Mesendoderm (in vitro differentiated cells): Measurements from ENCODE around the gene DLX1.
A peak's percentile ranks its signal among the peaks of the same experiment; 100 is the strongest.

ENCODE experiments used
- DNase-seq: peaks from one replicate; pipeline ENCODE4 v3.0.0; 2013
- H2AK5ac ChIP-seq: 2 replicates; pipeline ENCODE4 v1.6.1; 2013; ENCODE audit warnings: low read length, inconsistent platforms
- H2BK120ac ChIP-seq: 2 replicates; pipeline ENCODE4 v1.6.1; 2013; ENCODE audit warnings: low read depth, mild to moderate bottlenecking, low read length, moderate library complexity, mixed read lengths
- H2BK15ac ChIP-seq: replicated peaks from 2 replicates; pipeline ENCODE4 v1.6.1; 2013; ENCODE audit warnings: low read depth, mild to moderate bottlenecking, moderate library complexity
- H2BK5ac ChIP-seq: 2 replicates; pipeline ENCODE4 v1.6.1; 2013; ENCODE audit warnings: low read length, inconsistent platforms
- H3K18ac ChIP-seq: 2 replicates; pipeline ENCODE4 v1.6.1; 2013; ENCODE audit warnings: mild to moderate bottlenecking, low read length, mixed read lengths
- H3K23ac ChIP-seq: one replicate; pipeline ENCODE4 v1.6.1; 2013; ENCODE audit warnings: low read length
- H3K27ac ChIP-seq: 2 replicates; pipeline ENCODE4 v1.5.1; 2013; ENCODE audit warnings: low read depth, mild to moderate bottlenecking, inconsistent platforms, low read length, moderate library complexity
- H3K27me3 ChIP-seq: 2 replicates; pipeline ENCODE4 v1.6.1; 2013; ENCODE audit warnings: low read length, control low read depth, mild to moderate bottlenecking, inconsistent platforms; ENCODE audit not compliant: insufficient read depth, poor library complexity
- H3K36me3 ChIP-seq: 2 replicates; pipeline ENCODE4 v1.6.1; 2013; ENCODE audit warnings: low read length, inconsistent platforms; ENCODE audit not compliant: control insufficient read depth, insufficient read depth
- H3K4ac ChIP-seq: one replicate; pipeline ENCODE4 v1.6.1; 2013; ENCODE audit warnings: low read depth, mild to moderate bottlenecking, low read length, moderate library complexity
- H3K4me1 ChIP-seq: 2 replicates; pipeline ENCODE4 v1.6.1; 2013; ENCODE audit warnings: low read depth, low read length, inconsistent platforms; ENCODE audit not compliant: control insufficient read depth
- H3K4me2 ChIP-seq: 2 replicates; pipeline ENCODE4 v1.6.1; 2013; ENCODE audit warnings: low read length
- H3K4me3 ChIP-seq: 2 replicates; pipeline ENCODE4 v1.5.1; 2013; ENCODE audit warnings: mild to moderate bottlenecking, low read length
- H3K56ac ChIP-seq: one replicate; pipeline ENCODE4 v1.6.1; 2013; ENCODE audit warnings: low read length
- H3K79me1 ChIP-seq: 2 replicates; pipeline ENCODE4 v1.6.1; 2013; ENCODE audit warnings: low read length, inconsistent platforms
- H3K79me2 ChIP-seq: 2 replicates; pipeline ENCODE4 v1.6.1; 2013; ENCODE audit warnings: mild to moderate bottlenecking, low read length; ENCODE audit not compliant: control insufficient read depth, insufficient read depth
- H3K9ac ChIP-seq: 2 replicates; pipeline ENCODE4 v1.6.1; 2013; ENCODE audit warnings: low read length, inconsistent platforms
- H4K5ac ChIP-seq: one replicate; pipeline ENCODE4 v1.6.1; 2013; ENCODE audit warnings: low read length
- H4K8ac ChIP-seq: one replicate; pipeline ENCODE4 v1.6.1; 2013; ENCODE audit warnings: low read depth, mild to moderate bottlenecking, control low read depth, low read length, moderate library complexity
- WGBS: extraction: QIAGEN DNeasy Blood & Tissue Kit; methylation state at CpG from one replicate; pipeline ENCODE4 v1.1.7; 2013; ENCODE audit warnings: low lambda C conversion rate, missing lambda C conversion rate; ENCODE audit not compliant: insufficient coverage; ENCODE audit errors: extremely low coverage; 5-methylcytosine and 5-hydroxymethylcytosine counted together

The DLX1 gene

DNA sequence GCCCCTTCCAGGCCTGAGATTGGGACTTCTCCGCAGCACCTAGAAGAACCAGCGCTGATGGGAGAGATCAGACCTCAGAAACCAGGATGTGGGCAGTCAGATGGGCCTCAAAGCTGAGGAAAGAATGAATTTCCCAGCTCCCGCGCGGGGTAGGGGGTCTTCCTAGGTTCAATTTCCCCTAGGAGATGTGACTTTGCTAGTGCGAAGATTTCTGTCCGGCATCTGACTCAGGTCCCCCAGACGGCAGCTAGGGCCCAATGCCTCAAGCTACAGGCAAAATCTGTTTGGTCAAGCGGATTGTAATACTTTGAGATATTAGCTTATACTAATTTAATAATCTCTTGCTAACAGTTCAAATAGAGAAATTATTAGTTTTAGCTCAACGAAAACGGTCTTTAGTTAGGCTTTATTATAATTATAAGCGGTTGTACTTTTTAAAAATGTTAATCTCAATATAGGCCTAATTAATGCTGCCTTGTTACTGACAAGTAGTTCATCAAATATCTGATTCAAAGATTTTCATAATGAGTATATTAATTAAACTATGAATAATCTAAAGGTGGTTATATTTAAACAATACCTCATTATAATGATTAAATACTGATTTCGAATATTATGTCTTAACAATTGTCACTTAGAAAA lies 5.8 kb downstream of the DLX1 start:
- no peak overlapping the region for H3K23ac ChIP-seq
- no peaks in the 10 kb centered on the region for H3K79me2 ChIP-seq
- no peak overlapping the region for H2BK120ac ChIP-seq
- peak; percentile 26 for DNase-seq
- no peaks in the 10 kb centered on the region for H3K36me3 ChIP-seq
- no peaks in the 10 kb centered on the region for H3K79me1 ChIP-seq
- H3K27ac ChIP-seq: no peak overlapping the region
- no peak overlapping the region for H3K4me3 ChIP-seq
- H2BK15ac ChIP-seq: no peak overlapping the region
- no peak overlapping the region for H3K4me2 ChIP-seq
- no peak overlapping the region for H3K56ac ChIP-seq
- no CpG with 5 or more reads among the region's 13 CpGs for WGBS
- H3K18ac ChIP-seq: no peak overlapping the region
- no peak overlapping the region for H3K9ac ChIP-seq
- H2AK5ac ChIP-seq: no peak overlapping the region
- H3K4me1 ChIP-seq: peaks cover under 1% of the 10 kb centered on the region
- no peak overlapping the region for H4K8ac ChIP-seq
- no peak overlapping the region for H2BK5ac ChIP-seq
- no peak overlapping the region for H4K5ac ChIP-seq
- H3K4ac ChIP-seq: no peak overlapping the region
- peaks cover 71% of the 10 kb centered on the region for H3K27me3 ChIP-seq

DNA sequence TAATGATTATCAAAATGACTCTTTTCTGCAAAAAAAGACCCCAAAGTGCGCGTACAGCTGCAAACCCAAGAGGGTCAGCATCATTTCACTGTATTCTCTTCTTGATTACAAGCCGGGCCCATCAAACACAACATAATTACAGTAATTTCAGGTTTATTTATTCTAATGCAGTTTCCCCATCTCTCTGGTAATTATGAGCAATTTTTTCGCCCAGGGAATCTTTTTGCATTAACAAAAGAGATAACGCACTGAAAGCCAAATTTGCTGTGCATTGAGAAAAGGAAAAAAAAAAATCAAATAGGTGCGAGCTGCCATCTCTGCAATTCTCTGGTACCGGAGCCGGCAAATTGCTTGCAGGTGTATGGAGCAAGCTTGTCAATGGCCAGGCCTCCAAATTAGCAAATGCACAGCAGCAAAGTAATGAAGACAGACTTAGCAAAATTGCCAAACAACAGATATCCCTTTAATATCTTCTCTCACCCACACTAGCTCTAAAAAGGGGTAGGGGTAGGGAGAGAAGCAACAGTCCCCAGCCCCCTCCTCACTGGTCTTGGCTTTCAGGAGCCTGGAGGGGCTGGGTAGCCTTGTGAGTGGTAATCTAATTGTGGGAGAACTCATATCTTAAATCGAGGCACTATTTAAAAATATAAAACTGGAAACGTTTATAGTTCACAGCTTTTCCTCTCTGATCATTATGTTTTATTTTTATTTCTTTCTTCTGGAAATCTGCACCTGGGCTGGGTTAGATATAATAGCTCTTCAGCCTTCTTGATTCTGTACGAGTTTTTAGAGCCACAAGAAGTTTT lies 6.7 kb downstream of the DLX1 start:
- Histone ChIP-seq H4K8ac (no peak overlapping the region), H2AK5ac (no peak overlapping the region), H3K27me3 (peaks cover 72% of the 10 kb centered on the region), H3K79me1 (no peaks in the 10 kb centered on the region), H3K27ac (no peak overlapping the region), H3K56ac (no peak overlapping the region), H3K4me3 (no peak overlapping the region), H2BK120ac (no peak overlapping the region), H2BK5ac (no peak overlapping the region), H4K5ac (no peak overlapping the region), H2BK15ac (no peak overlapping the region), H3K4ac (no peak overlapping the region), H3K4me1 (peaks cover 2% of the 10 kb centered on the region), H3K23ac (no peak overlapping the region), H3K4me2 (no peak overlapping the region), H3K79me2 (no peaks in the 10 kb centered on the region), H3K36me3 (no peaks in the 10 kb centered on the region), H3K18ac (no peak overlapping the region), H3K9ac (no peak overlapping the region)
- DNase-seq: no peak
- WGBS: no CpG with 5 or more reads among the region's 11 CpGs

DNA sequence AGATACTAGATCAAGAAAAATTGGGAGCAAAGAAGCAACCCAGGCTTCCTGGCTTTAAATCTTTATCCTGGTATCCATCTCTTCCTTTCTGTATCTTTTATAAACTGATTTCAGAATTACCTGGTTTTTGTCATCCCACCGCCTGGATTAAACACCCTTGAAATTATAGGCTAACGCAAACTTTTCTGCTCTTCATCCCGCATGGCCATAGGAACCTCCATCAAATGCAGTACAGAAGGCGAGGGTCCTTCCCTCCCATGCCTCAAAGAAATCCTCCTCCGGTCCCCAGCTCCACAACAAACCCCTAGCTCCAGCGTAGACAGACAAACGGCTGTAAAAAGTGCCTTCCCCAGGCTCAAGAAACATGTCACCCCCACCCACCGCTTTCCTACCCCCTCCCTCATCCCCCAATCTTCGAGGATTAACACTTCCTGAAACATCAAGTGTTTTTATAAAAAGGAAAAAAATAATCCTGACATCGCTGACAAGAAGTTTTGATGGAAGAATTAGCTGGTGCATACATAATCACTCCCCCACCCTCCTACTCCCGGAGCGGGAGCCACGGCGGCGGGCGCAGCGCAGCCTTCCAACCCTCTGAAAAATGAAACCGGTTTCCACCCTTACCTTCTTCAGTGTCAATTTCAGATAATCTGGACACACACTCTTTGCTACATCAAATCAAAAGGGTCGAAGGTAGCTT lies 7.6 kb downstream of the DLX1 start:
- peaks cover 3% of the 10 kb centered on the region for H3K4me1 ChIP-seq
- DNase-seq: no peak
- no peak overlapping the region for H2BK15ac ChIP-seq
- H3K9ac ChIP-seq: no peak overlapping the region
- H3K79me1 ChIP-seq: no peaks in the 10 kb centered on the region
- H3K79me2 ChIP-seq: no peaks in the 10 kb centered on the region
- no peak overlapping the region for H2BK120ac ChIP-seq
- peaks cover 70% of the 10 kb centered on the region for H3K27me3 ChIP-seq
- no peak overlapping the region for H2AK5ac ChIP-seq
- WGBS: no CpG with 5 or more reads among the region's 19 CpGs
- H3K18ac ChIP-seq: no peak overlapping the region
- no peak overlapping the region for H3K4me2 ChIP-seq
- H4K8ac ChIP-seq: no peak overlapping the region
- no peak overlapping the region for H3K4me3 ChIP-seq
- no peaks in the 10 kb centered on the region for H3K36me3 ChIP-seq
- no peak overlapping the region for H3K23ac ChIP-seq
- H2BK5ac ChIP-seq: no peak overlapping the region
- no peak overlapping the region for H4K5ac ChIP-seq
- no peak overlapping the region for H3K4ac ChIP-seq
- H3K56ac ChIP-seq: no peak overlapping the region
- no peak overlapping the region for H3K27ac ChIP-seq

DNA sequence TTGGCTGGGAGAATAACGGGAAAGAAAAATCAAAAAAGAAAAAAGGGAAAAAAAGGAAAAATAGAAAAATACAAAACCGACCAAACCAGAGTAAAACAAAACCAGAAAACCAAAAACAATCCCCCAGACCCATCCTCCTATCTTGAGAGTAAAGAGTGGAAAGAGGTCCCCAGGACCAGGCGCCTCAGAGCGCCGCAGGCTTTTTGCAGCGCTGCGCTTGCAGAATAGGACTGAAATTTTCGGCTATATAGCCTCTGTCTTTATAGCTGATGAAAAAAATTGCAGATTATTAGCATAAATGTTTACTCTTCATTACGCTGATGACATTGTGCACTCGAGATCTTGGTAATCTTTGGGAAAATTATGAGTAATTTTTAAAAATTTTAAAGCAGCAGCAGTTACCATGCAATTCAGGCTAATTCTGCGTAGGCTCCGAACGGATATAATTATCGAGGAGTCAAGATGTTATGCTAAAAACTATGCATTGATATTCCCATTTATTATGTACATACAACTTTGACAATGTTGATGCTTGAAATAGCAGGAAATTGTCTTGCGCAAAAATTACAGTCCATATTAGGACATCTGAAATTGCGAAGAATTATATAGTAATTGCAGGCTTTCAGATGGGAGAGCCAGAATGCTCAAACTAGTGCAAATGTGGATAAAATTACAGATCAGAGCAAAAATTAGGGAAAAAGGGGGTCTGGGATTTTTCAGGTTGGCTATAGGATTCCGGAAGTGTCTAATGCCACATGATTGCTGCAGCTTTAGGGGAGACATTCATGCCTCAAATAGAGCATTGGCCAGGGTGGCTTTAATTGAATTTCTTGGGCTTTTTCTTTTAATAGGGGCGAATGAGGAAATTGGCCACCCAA lies 8.3 kb downstream of the DLX1 start:
- H3K4me1 ChIP-seq: peaks cover 6% of the 10 kb centered on the region
- peaks cover 62% of the 10 kb centered on the region for H3K27me3 ChIP-seq
- WGBS: no CpG with 5 or more reads among the region's 18 CpGs
- H3K27ac ChIP-seq: no peak overlapping the region
- H4K5ac ChIP-seq: no peak overlapping the region
- no peak overlapping the region for H4K8ac ChIP-seq
- H2BK5ac ChIP-seq: no peak overlapping the region
- no peak overlapping the region for H3K4me2 ChIP-seq
- no peaks in the 10 kb centered on the region for H3K79me2 ChIP-seq
- H3K79me1 ChIP-seq: no peaks in the 10 kb centered on the region
- no peak overlapping the region for H3K56ac ChIP-seq
- H3K18ac ChIP-seq: no peak overlapping the region
- H3K9ac ChIP-seq: no peak overlapping the region
- no peak overlapping the region for H2AK5ac ChIP-seq
- no peak overlapping the region for H3K4ac ChIP-seq
- H2BK120ac ChIP-seq: no peak overlapping the region
- H3K4me3 ChIP-seq: no peak overlapping the region
- no peaks in the 10 kb centered on the region for H3K36me3 ChIP-seq
- H3K23ac ChIP-seq: no peak overlapping the region
- no peak for DNase-seq
- no peak overlapping the region for H2BK15ac ChIP-seq

GRCh38 chr2:172094294-172095145 lies 9.2 kb downstream of the DLX1 start:
- WGBS: no CpG with 5 or more reads among the region's 66 CpGs
- H3K79me1 ChIP-seq: no peaks in the 10 kb centered on the region
- no peak overlapping the region for H2BK15ac ChIP-seq
- no peaks in the 10 kb centered on the region for H3K79me2 ChIP-seq
- H3K36me3 ChIP-seq: no peaks in the 10 kb centered on the region
- no peak overlapping the region for H4K8ac ChIP-seq
- peak; percentile 40 for DNase-seq
- H3K27ac ChIP-seq: no peak overlapping the region
- no peak overlapping the region for H3K9ac ChIP-seq
- H4K5ac ChIP-seq: no peak overlapping the region
- H3K56ac ChIP-seq: peak overlapping the region; percentile 19
- H3K18ac ChIP-seq: peak overlapping the region; percentile 23
- H2AK5ac ChIP-seq: no peak overlapping the region
- peak overlapping the region; percentile 26 for H3K4me3 ChIP-seq
- no peak overlapping the region for H2BK120ac ChIP-seq
- no peak overlapping the region for H2BK5ac ChIP-seq
- no peak overlapping the region for H3K4ac ChIP-seq
- peak overlapping the region; percentile 17 for H3K4me2 ChIP-seq
- H3K4me1 ChIP-seq: peaks cover 6% of the 10 kb centered on the region
- no peak overlapping the region for H3K23ac ChIP-seq
- H3K27me3 ChIP-seq: peaks cover 54% of the 10 kb centered on the region
